CD4-positive, alpha-beta T cell treated with Interleukin-2 at 100 ng/mL for 4 hours (primary cell): ENCODE measurements around the gene ARPC5L.
"Not testable (repeated sequence)": the region's sequence is repeated elsewhere in the genome, so short reads cannot be mapped to it uniquely, and the experiment has no call there.

Source experiments
- DNase-seq: peaks from one replicate; pipeline ENCODE4 v3.0.0-alpha.2; 2020; ENCODE audit warnings: low spot score

Gene ARPC5L

DNA sequence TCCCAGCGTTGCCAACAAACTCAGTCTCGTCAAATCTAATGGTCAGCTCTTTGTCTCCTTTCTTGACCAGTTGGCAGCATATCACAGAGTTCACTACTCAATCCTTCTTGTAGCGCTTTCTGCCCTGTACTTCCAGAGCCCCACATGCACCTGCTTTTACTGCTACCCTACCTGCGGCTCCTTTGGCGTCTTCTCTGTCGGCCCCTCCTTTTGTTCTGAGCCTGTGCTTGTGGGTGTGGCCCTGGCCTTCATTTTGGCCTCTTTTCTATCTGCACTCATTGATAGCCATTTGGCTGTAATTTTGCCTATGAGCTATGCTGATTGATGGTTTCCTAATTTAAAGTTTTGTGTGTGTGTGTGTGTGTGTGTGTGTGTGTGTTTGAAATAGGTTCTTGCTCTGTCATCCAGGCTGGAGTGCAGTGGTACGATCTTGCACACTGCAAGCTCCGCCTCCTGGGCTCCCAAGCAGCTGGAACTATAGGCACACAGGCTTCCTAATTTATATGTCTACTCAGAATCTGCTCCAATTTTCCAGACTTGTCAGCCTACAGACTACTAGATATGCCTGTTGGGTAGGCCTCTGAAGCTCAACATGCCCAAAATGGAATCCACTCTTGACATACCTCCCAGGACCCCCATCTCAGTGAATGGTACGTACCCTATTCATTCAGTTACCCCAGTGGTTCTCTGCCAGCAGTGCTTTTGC lies 32.3 kb downstream of the ARPC5L start:
- no peak for DNase-seq

DNA sequence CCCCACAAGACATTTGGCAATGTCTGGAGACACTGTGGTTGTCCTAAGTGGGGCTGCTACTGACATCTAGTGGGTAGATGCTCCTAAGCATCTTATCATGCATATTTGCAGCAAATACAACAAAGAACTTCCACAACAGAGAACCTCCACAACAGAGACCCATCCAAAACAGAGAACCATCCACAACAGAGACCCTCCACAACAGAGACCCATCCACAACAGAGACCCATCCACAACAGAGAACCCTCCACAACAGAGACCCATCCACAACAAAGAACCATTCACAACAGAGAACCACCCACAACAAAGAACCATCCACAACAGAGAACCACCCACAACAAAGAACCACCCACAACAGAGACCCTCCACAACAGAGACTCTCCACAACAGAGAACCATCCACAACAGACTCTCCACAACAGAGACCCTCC lies 32.8 kb downstream of the ARPC5L start:
- peak; percentile 61 for DNase-seq

DNA sequence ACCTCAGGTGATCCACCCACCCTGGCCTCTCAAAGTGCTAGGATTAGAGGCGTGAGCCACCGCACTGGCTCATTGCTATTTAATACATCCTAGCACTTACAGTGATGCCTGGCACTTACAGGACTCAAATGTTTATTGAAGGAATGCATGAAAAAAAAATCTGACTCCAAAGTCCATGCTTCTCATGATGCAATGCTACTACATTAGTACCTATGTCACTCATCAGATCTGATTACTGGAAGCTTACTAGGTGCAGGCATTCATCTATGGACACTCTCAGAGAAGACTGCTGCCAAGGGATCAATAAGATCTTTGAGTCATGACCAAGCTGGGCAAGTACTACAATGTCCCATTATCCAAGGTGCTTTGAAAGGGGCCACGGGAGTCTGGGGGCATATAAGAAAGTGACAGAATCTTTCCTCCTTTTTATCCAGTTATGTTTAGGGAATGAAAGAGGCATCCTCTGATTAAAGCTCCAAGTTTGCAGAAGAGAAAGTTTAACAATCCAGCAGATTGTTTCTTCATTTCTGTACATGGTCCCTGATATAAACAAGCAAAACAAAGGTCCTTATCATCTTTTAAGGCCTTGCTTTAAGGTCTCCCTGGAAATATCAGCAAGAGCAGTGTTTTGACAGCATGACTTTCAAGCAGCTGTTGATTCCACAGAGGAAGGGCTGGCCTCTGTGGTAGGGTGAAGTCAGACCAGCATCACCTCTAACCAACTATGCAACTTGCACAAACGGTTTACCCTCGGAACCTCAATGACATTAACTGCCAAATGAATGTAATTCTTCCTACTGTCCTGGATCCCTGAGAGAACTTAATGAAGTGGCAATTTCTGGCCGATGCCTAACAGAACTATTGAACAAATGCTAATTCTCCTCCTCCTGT lies 35.9 kb downstream of the ARPC5L start:
- no peak for DNase-seq

DNA sequence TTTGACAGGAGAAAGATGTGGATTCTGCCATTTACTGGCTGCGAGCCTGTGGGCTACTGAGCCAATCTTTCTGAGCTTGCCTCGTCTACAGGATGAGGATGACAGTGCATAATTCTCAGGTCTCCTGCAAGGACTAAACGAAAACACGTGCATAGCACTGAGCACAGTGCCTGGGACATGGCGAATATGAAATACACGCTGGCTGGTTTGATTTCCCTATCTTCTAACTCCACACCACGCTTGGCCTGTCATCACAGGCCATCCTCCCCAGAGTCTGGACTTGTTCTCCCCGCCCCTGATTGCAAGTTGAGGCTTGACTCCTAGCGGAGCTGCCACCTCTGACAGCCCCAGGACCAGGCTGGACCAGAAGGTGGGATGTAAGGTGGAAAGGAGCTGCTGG lies 37.9 kb downstream of the ARPC5L start:
- no peak for DNase-seq

DNA sequence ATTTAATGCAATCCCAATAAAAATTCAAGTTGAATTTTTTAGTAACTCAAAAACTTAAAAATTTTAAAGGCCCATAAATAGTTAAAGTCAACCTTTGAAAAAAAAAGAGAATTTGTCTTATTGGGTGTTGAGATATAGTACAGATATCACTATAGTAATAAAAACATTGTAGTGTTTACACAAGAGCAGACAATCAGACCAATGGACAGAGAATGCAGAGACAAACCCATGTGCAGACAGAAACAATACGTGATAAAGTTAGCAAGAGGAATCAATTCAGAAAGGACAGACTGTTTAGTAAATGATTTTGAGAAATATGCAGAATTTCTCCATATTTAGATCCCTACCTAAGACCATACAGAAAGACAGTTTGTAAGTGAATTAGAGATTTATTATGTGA lies 45.0 kb downstream of the ARPC5L start:
- no peak for DNase-seq

DNA sequence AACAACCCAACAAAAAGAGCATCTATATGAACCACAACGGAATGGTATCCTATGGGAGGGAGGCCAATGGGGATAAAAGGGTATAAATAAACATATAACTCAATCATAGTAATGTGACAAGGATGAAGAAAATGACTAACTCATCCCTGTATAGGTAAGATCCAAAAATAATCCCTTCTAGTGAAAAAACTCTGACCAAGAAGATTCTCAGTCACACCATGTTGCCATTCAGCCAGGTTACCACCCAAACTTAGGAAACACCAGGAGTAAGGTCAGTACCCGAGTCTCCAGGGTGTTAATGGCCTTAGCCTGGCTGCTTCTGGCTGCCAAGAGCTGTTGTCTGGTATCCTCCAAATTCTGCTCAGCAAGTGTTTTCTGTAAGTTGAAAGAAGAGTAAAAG lies 46.2 kb downstream of the ARPC5L start:
- DNase-seq: no peak

DNA sequence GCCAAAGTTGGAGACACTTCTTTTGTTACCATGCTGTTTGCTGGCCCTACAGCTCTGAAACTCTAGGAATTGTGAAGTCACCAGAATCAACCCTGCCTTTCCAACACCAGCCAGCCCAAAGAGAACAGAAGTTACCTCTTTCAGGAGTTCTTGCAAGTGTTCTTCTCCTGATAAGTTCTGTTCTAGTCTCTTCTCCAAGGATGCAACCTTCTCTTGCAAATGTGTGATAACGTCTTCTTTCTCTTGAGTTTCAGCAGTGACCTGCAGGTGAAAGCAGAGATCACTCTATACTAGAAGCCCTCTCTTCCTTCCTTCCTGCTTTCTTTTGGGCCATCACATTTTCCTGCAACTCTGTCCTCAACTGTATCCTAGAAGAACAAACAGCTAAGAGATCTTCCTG lies 49.8 kb downstream of the ARPC5L start:
- no peak for DNase-seq

DNA sequence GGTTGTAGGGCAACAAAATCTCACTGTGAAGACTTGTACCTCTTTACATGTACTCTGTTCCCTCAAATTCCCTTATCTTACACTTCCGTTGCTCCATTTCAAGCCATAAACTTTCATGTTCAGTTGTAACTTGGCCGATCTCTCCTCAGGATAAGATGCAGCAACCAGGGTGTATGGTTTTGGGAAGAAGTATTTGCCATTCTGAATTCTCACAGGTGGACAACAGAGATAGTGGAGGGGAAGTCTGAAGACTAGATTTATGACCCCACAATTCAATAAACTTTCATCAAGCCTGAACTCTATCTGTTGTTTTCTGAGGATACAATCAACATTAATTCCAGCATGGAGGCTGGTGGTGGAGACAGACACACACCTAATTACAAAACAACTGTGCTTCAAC lies 51.4 kb downstream of the ARPC5L start:
- DNase-seq: no peak

DNA sequence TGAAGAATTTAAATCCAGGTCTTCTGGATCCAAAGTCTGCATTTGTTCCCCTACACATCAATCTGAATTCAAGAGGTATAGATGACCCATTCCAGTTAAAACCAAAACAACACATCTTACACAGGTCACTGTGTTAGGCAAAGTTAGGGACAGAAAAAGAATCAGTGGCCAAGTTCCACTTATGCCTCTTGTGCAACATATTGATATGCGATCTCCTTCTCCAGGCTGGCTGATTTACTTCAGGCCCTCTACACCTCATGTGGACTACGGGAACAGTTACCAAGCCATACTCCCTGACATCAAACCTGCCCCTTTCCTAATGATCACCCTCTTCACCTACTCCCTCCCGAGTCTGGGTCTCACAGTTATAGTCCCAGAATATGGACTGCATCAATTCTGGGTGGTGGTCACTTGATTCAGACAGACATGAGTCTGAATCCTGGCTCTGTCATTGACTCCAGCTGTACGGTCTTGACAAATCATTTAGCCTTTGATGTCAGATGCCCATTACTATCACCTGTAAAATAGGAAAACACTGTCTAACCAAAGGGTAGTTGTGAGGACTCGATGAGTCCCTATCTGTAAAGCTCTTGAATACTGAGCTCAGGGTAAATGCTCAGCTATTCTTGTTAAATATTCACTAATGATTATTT lies 52.9 kb downstream of the ARPC5L start:
- no peak for DNase-seq

DNA sequence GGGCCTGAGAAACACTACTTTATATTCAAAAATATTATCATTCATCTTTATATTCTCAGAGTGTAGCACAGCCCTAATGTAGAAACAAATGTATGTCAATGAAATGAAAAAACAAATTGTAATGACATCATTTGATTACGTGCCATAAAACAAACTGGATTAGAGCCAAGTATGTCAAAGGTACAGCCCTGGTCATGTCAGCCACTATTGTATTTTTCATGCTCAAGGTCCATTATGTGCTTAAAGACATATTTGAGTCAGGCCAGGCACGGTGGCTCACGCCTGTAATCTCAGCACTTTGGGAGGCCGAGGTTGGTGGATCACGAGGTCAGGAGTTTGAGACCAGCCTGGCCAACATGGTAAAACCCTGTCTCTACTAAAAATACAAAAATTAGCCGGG lies 58.5 kb downstream of the ARPC5L start:
- DNase-seq: not testable (repeated sequence)
